Activated naive CD4-positive, alpha-beta T cell treated with anti-CD3 and anti-CD28 coated beads, Interleukin-2, amount 10 ng/mL, durations not matched to agents 7 days and 5 days (primary cell): ENCODE data around the gene HSF2BP.

Experiments
- CTCF ChIA-PET: fragments of 350-600 bp; sonication (Branson Sonifier 250); formaldehyde crosslinking; loops from one replicate; lab custom pipeline; 2021; ENCODE audit warnings: antibody characterized with exemption; lab: Charles Lee
- DNase-seq: peaks from one replicate; pipeline ENCODE4 v3.0.0-alpha.2; 2020
- H3K27ac Mint-ChIP-seq: one replicate; pipeline ENCODE4 v1.8.0; 2021; ENCODE audit warnings: mild to moderate bottlenecking, moderate library complexity, mixed read lengths
- H3K27me3 Mint-ChIP-seq: one replicate; pipeline ENCODE4 v1.8.0; 2021; ENCODE audit warnings: mild to moderate bottlenecking, mixed read lengths
- H3K36me3 Mint-ChIP-seq: one replicate; pipeline ENCODE4 v1.8.0; 2021; ENCODE audit warnings: mixed read lengths
- H3K4me1 Mint-ChIP-seq: one replicate; pipeline ENCODE4 v1.8.0; 2021; ENCODE audit warnings: mixed read lengths
- H3K4me3 Mint-ChIP-seq: one replicate; pipeline ENCODE4 v1.8.0; 2021; ENCODE audit warnings: mild to moderate bottlenecking, moderate library complexity, mixed read lengths
- H3K9me3 Mint-ChIP-seq: one replicate; pipeline ENCODE4 v1.8.0; 2021; ENCODE audit warnings: mixed read lengths

HSF2BP gene

GRCh38 chr21:43675871-43676270 lies 16.6 kb upstream of the HSF2BP start:
- Mint-ChIP-seq H3K27ac (no peak overlapping the region), H3K9me3 (no peaks in the 10 kb centered on the region), H3K27me3 (no peaks in the 10 kb centered on the region), H3K4me3 (no peak overlapping the region), H3K36me3 (peaks cover 49% of the 10 kb centered on the region), H3K4me1 (no peaks in the 10 kb centered on the region)
- CTCF ChIA-PET = no interaction called here
- DNase-seq = no peak

DNA sequence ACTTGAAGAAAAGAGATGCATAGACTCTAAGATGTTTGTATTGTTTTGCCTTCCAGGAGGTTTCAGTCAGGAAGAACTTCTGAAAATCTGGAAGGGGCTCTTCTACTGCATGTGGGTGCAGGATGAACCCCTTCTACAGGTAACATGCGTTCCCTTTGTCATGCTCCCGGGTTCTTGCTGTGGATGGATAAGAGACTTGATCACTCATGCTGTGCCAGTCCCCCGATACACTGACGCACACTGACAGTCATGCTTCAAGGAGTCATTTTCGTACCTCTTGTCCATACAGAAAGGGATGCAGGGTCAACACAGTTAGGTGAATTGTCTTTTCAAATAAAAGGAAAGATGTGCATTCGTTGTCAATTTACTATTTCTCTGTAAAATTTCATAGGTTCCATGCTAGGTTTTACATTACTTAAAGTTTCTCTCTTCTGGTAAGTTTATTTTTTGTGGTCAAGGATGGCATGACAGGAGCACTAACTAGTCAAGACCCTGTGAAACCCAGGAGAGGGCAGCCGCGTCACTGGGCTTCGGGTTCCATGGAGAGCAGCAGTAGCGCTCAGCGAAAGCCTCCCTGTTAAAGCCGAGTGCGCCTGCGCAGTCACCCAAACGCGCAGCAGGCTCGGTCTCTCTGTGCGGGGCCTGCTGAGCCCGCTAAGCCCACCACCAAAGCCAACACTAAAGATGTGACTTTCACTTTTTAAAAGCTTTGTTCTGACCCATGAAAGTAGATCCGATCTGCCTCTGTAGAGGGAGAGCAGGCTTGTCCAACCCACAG lies 10.7 kb upstream of the HSF2BP start:
- no peak overlapping the region for H3K27ac Mint-ChIP-seq
- peaks cover 6% of the 10 kb centered on the region for H3K9me3 Mint-ChIP-seq
- H3K4me3 Mint-ChIP-seq = no peak overlapping the region
- no peaks in the 10 kb centered on the region for H3K27me3 Mint-ChIP-seq
- no peak for DNase-seq
- peaks cover 20% of the 10 kb centered on the region for H3K4me1 Mint-ChIP-seq
- CTCF ChIA-PET = no interaction called here
- H3K36me3 Mint-ChIP-seq = peaks cover 44% of the 10 kb centered on the region

GRCh38 chr21:43667191-43667904 lies 8.1 kb upstream of the HSF2BP start:
- CTCF ChIA-PET = no interaction called here
- Mint-ChIP-seq H3K4me3 (no peak overlapping the region), H3K9me3 (peaks cover 6% of the 10 kb centered on the region), H3K36me3 (peaks cover 44% of the 10 kb centered on the region), H3K27me3 (no peaks in the 10 kb centered on the region), H3K27ac (no peak overlapping the region), H3K4me1 (peaks cover 38% of the 10 kb centered on the region)
- no peak for DNase-seq

DNA sequence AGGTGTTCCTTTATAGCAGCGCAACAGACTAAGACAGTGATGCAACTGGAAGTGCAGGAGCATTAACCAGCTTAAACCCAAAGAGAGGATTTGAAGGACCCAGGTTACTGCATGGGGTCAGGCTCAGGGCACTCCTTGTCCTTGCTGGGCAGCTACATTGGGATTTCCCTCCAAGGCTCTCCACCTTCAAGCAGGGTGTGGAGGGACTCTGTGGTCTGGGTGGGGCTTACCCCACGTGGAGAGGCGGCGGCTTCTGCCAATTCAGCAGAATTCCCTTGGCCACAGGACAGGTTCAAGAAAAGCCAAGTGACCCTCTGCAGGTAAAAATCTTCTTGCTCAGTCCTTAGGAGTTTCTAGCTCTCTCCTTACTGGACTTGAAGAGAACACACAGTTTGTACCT lies 6.6 kb upstream of the HSF2BP start:
- CTCF ChIA-PET = interaction anchor here (1.6 kb wide), 1 partner anchor 18 kb away, joined by 4 read pairs; no protein-coding TSS in a partner anchor
- no peaks in the 10 kb centered on the region for H3K27me3 Mint-ChIP-seq
- peaks cover 56% of the 10 kb centered on the region for H3K36me3 Mint-ChIP-seq
- H3K27ac Mint-ChIP-seq = no peak overlapping the region
- H3K4me1 Mint-ChIP-seq = peaks cover 53% of the 10 kb centered on the region
- no peak overlapping the region for H3K4me3 Mint-ChIP-seq
- DNase-seq = no peak
- H3K9me3 Mint-ChIP-seq = peaks cover 6% of the 10 kb centered on the region

DNA sequence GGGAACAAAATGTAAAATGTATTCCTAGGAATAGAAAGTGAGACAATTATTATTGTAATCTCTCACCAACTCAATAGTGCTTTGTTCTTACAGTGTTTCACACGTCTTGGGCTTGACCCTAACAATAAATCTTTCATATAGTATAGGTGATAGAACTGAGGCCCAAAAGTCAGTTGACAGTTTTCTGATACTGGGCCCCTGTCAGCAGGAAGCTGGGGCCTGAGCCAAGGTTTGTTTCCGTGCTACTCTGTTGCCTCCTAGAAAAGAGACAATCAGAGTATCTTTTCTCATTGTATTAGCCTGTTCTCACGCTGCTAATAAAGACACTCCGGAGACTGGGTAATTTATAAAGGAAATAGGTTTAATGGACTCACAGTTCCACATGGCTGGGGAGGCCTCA lies 5.1 kb upstream of the HSF2BP start:
- Mint-ChIP-seq H3K9me3 (peaks cover 6% of the 10 kb centered on the region), H3K27me3 (no peaks in the 10 kb centered on the region), H3K36me3 (peaks cover 55% of the 10 kb centered on the region), H3K27ac (no peak overlapping the region), H3K4me1 (peaks cover 59% of the 10 kb centered on the region), H3K4me3 (no peak overlapping the region)
- DNase-seq = no peak
- CTCF ChIA-PET = no interaction called here

DNA sequence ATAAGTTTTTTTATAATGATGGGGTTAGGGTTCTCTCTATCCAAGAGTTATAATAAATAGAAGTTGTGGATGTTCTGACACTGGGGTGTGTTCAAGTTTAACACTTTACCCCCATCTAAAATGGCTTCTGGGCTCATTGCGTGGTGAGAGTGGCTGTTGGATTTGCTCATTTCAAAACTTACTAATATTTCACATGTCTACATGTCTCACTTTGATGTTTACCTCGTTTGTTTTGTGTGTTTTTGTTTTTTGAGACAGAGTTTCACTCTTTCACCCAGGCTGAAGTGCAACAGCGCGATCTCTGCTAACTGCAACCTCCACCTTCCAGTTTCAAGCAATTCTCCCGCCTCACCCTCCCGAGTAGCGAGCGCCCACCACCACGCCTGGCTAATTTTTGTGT lies 3.7 kb upstream of the HSF2BP start:
- CTCF ChIA-PET = no interaction called here
- H3K4me3 Mint-ChIP-seq = no peak overlapping the region
- DNase-seq = no peak
- no peak overlapping the region for H3K27ac Mint-ChIP-seq
- H3K27me3 Mint-ChIP-seq = no peaks in the 10 kb centered on the region
- peaks cover 6% of the 10 kb centered on the region for H3K9me3 Mint-ChIP-seq
- H3K4me1 Mint-ChIP-seq = peaks cover 65% of the 10 kb centered on the region
- H3K36me3 Mint-ChIP-seq = peaks cover 55% of the 10 kb centered on the region

DNA sequence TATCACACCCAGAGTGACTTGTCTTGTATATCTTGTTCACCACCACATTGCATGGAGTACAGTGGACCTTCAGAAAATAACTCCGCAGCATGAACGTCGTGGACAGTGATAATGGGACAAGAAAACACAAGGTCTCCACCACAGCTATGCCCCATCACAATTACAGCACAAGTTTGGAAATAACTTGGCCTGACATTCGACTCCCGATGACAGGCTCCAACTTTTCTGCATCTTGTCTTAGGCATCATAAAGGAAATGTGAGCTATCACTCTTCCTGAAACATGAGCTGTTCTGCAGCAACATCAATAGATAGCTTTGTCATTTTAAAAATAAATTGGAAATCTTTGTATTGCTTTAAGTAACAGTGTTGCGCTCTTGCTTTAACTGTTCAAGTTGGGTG lies 3.0 kb upstream of the HSF2BP start:
- no peak for DNase-seq
- Mint-ChIP-seq H3K4me3 (no peak overlapping the region), H3K9me3 (peaks cover 6% of the 10 kb centered on the region), H3K27ac (no peak overlapping the region), H3K36me3 (peaks cover 52% of the 10 kb centered on the region), H3K27me3 (no peaks in the 10 kb centered on the region), H3K4me1 (peaks cover 66% of the 10 kb centered on the region)
- CTCF ChIA-PET = no interaction called here

DNA sequence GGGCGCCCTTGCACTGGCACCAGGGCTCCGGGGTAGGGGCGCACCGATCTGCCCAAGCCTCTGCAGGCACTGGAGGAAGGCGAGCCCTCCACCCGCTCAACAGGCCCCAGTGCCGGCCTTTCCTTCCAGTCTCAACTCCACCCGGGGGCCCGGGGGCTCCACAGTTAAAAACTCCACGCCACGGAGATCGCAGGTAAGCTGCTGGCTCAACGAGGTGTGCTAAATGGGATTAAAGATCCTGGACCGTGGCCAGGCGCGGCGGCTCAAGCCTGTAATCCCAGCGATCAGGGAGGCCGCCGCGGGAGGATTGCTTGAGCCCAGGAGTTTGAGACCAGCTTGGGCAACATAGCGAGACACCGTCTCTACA lies 536 bp downstream of the HSF2BP start:
- DNase-seq = no peak
- peak overlapping the region; percentile 96 for H3K27ac Mint-ChIP-seq
- peak overlapping the region; percentile 93 for H3K4me3 Mint-ChIP-seq
- no peaks in the 10 kb centered on the region for H3K9me3 Mint-ChIP-seq
- CTCF ChIA-PET = interaction anchor here (1.4 kb wide), 1 partner anchor 13 kb away, joined by 3 read pairs; no protein-coding TSS in a partner anchor
- H3K4me1 Mint-ChIP-seq = peaks cover 53% of the 10 kb centered on the region
- H3K27me3 Mint-ChIP-seq = no peaks in the 10 kb centered on the region
- peaks cover 24% of the 10 kb centered on the region for H3K36me3 Mint-ChIP-seq

GRCh38 chr21:43658088-43658741 lies 1.1 kb downstream of the HSF2BP start:
- no peaks in the 10 kb centered on the region for H3K9me3 Mint-ChIP-seq
- H3K4me1 Mint-ChIP-seq = peaks cover 52% of the 10 kb centered on the region
- CTCF ChIA-PET = interaction anchor here (1.4 kb wide), 1 partner anchor 12 kb away, joined by 3 read pairs; no protein-coding TSS in a partner anchor
- H3K27me3 Mint-ChIP-seq = no peaks in the 10 kb centered on the region
- no peak overlapping the region for H3K4me3 Mint-ChIP-seq
- H3K36me3 Mint-ChIP-seq = peaks cover 23% of the 10 kb centered on the region
- DNase-seq = no peak
- no peak overlapping the region for H3K27ac Mint-ChIP-seq

DNA sequence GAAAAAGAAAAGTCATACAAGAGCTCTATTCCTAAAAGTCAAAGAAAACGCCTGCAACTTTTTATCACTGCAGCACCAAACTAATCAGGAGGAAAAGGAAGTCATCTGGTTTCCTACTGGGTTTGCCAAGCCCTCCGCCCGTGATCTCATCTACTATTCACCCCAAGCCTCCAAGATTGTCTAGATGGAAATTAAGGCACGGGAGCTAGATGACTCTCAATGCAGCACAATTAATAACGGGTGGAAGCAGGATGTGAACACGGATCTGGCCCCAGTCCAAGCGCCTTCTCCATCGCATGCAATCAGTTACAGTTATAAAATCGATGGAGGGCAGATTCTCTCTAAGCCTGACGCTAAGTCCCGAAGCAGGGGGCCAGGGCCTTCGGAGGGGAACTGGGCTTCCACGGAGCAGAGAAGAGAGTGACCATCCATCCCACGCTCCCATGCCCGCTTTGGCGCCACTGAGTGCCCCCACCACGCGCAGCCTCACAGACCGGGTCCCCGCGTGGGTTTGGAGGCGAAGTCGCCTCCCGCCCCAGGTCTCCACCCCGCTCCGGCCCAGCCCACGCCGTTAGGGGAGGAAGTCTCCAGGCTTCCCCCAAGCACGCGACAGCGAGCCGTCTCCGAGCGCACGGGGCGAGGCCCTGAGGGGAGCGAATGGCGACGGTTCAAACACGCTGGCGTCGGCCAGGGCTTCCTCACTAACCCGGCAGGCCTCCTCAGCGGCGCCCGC lies 1.8 kb downstream of the HSF2BP start:
- Mint-ChIP-seq H3K36me3 (peaks cover 17% of the 10 kb centered on the region), H3K4me3 (peak overlapping the region; percentile 35), H3K27me3 (no peaks in the 10 kb centered on the region), H3K9me3 (no peaks in the 10 kb centered on the region), H3K4me1 (peaks cover 45% of the 10 kb centered on the region), H3K27ac (peak overlapping the region; percentile 39)
- CTCF ChIA-PET = no interaction called here
- DNase-seq = no peak

- CTCF ChIA-PET = no interaction called here
- Mint-ChIP-seq H3K27me3 (no peaks in the 10 kb centered on the region), H3K4me1 (peaks cover 23% of the 10 kb centered on the region), H3K9me3 (no peaks in the 10 kb centered on the region), H3K36me3 (no peaks in the 10 kb centered on the region), H3K4me3 (no peak overlapping the region), H3K27ac (no peak overlapping the region)
- no peak for DNase-seq
Measured at GRCh38 chr21:43654806-43655489, 4.3 kb downstream of the HSF2BP start.

DNA sequence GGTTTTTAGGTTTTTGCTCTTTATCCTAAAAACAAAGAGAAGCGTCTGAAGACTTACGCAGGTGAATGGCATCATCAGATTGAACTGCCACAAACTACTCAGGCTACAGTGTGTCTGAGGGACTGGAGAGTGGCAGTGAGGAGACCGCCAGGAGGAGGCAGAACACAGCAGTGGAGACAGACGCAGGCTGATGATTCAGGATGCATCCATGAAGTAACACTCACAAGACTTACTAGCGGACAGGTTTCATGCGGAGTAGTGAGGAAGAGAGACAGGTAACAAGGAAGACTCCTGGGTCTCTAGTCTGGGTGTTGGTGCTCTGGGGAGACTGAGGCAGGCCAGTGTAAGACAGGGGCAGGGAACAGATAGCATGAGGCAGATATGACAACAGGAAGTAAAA lies 5.7 kb downstream of the HSF2BP start:
- no peaks in the 10 kb centered on the region for H3K9me3 Mint-ChIP-seq
- H3K4me1 Mint-ChIP-seq = peaks cover 17% of the 10 kb centered on the region
- CTCF ChIA-PET = no interaction called here
- no peaks in the 10 kb centered on the region for H3K27me3 Mint-ChIP-seq
- no peak for DNase-seq
- H3K36me3 Mint-ChIP-seq = no peaks in the 10 kb centered on the region
- H3K4me3 Mint-ChIP-seq = no peak overlapping the region
- H3K27ac Mint-ChIP-seq = no peak overlapping the region

- Mint-ChIP-seq H3K4me3 (no peak overlapping the region), H3K4me1 (peaks cover 13% of the 10 kb centered on the region), H3K36me3 (no peaks in the 10 kb centered on the region), H3K27ac (no peak overlapping the region), H3K9me3 (no peaks in the 10 kb centered on the region), H3K27me3 (peaks cover 10% of the 10 kb centered on the region)
- no peak for DNase-seq
- CTCF ChIA-PET = no interaction called here
Measured at GRCh38 chr21:43652616-43653015, 6.7 kb downstream of the HSF2BP start.
